Posterior vena cava (tissue), 2 donors: ENCODE measurements around the gene VWA3B. TPM values are rescaled to one million over a fixed set of nuclear protein-coding genes. Genes with fewer than 3 reads are reported as not detected.
"Not testable (repeated sequence)": the region's sequence is repeated elsewhere in the genome, so short reads cannot be mapped to it uniquely, and the experiment has no call there.

Source experiments
- DNase-seq: peaks from one replicate; pipeline ENCODE4 v3.0.0-alpha.2; 2020; ENCODE audit warnings: low spot score
- intact Hi-C, 2 donors: fragments of 100-400 bp; cut with DNase I; formaldehyde crosslinking; loops; one replicate each; pipeline versions ENCODE4 v1.14.1 to v1.14.2; 2022 to 2023
- total RNA-seq, 2 donors: library from RNA; stranded (reverse); fragmentation: NEBNext Ultra II Directional; extraction: Animal tissue kit (Norgen Biotek cat#: 25700); gene quantifications; one replicate each; pipeline ENCODE4 v1.2.1, GENCODE V29; 2021
- donor health status: DM: yes; HTN: yes; CAD: no.
- donor health status: DM: yes; HTN: yes; CAD: no.

VWA3B gene
- total RNA-seq, 2 donors from 2014 or later = 0.29 TPM; not detected in 1

GRCh38 chr2:98277162-98277859 is 190.3 kb downstream of the VWA3B start:
- intact Hi-C loops = no loop called here

GRCh38 chr2:98278074-98278473 is 191.1 kb downstream of the VWA3B start:
- no peak for DNase-seq
- intact Hi-C loops = no loop called here

More at GRCh38 chr2:98277162-98277859, 190.3 kb downstream of the VWA3B start:
- no peak for DNase-seq

- DNase-seq = no peak
- intact Hi-C loops = no loop called here
These were observed 193.6 kb downstream of the VWA3B start for GRCh38 chr2:98280376-98281102.

GRCh38 chr2:98281607-98282006 is 194.6 kb downstream of the VWA3B start:
- no peak for DNase-seq
- intact Hi-C loops = no loop called here

GRCh38 chr2:98282109-98282508 is 195.1 kb downstream of the VWA3B start:
- DNase-seq = no peak
- intact Hi-C loops = no loop called here

- intact Hi-C loops = no loop called here
- DNase-seq = no peak
These were observed 206.1 kb downstream of the VWA3B start for GRCh38 chr2:98293030-98293429.

GRCh38 chr2:98293931-98294687 is 207.1 kb downstream of the VWA3B start:
- no peak for DNase-seq
- intact Hi-C loops = no loop called here

- intact Hi-C loops = no loop called here
- no peak for DNase-seq
These were observed 207.7 kb downstream of the VWA3B start for GRCh38 chr2:98294711-98295110.

GRCh38 chr2:98295275-98295674 is 208.3 kb downstream of the VWA3B start:
- intact Hi-C loops = no loop called here
- DNase-seq = no peak

- intact Hi-C loops = no loop called here
These were observed 208.9 kb downstream of the VWA3B start for GRCh38 chr2:98295721-98296414.

GRCh38 chr2:98296440-98296839 is 209.5 kb downstream of the VWA3B start:
- intact Hi-C loops = no loop called here
- DNase-seq = no peak

More at GRCh38 chr2:98295721-98296414, 208.9 kb downstream of the VWA3B start:
- DNase-seq = no peak

GRCh38 chr2:98297817-98298682 is 211.1 kb downstream of the VWA3B start:
- intact Hi-C loops = no loop called here
- DNase-seq = no peak

- DNase-seq = no peak
- intact Hi-C loops = no loop called here
These were observed 211.8 kb downstream of the VWA3B start for GRCh38 chr2:98298683-98299164.

GRCh38 chr2:98299211-98299905 is 212.4 kb downstream of the VWA3B start:
- DNase-seq = no peak
- intact Hi-C loops = no loop called here

- DNase-seq = no peak
- intact Hi-C loops = no loop called here
These were observed 213.3 kb downstream of the VWA3B start for GRCh38 chr2:98300141-98300874.

GRCh38 chr2:98301469-98301868 is 214.5 kb downstream of the VWA3B start:
- intact Hi-C loops = no loop called here

GRCh38 chr2:98307131-98307696 is 220.2 kb downstream of the VWA3B start:
- DNase-seq, intact Hi-C loops: not testable (repeated sequence)

More at GRCh38 chr2:98301469-98301868, 214.5 kb downstream of the VWA3B start:
- DNase-seq = no peak
